ENCODE results near the gene INSYN2B.

Gene INSYN2B

GRCh38 chr5:169980418-169981053 is at the start of gene INSYN2B:
TSS of gene INSYN2B (minus strand) at chr5:169980495. CDS start at chr5:169883898, 96,597 bp downstream.
- DNase-seq (ENCODE audit: low spot score), result peak; percentile 74
- Histone ChIP-seq H3K4me3 (no peak within 1 kb of the TSS), H3K27ac (no peak within 1 kb of the TSS)
- peak; percentile 29 for TF ChIP-seq CTCF (IDR thresholded peaks at IDR 0.05)

- TF ChIP-seq CTCF (IDR thresholded peaks at IDR 0.05), result no peak
- H3K27ac ChIP-seq, result no peak overlapping the region
- H3K4me3 ChIP-seq, result no peak overlapping the region
- no peak for DNase-seq (ENCODE audit: low spot score)
Observed at GRCh38 chr5:170028124-170028523, 47.8 kb upstream of the INSYN2B start.

- H3K4me3 ChIP-seq, result no peak overlapping the region
- TF ChIP-seq CTCF (IDR thresholded peaks at IDR 0.05), result no peak
- H3K27ac ChIP-seq, result no peak overlapping the region
- DNase-seq (ENCODE audit: low spot score), result no peak
Observed at GRCh38 chr5:170025853-170026252, 45.6 kb upstream of the INSYN2B start.

- DNase-seq (ENCODE audit: low spot score), result no peak
- no peak overlapping the region for H3K27ac ChIP-seq
- no peak overlapping the region for H3K4me3 ChIP-seq
- TF ChIP-seq CTCF (IDR thresholded peaks at IDR 0.05), result no peak
Observed at GRCh38 chr5:170021506-170021905, 41.2 kb upstream of the INSYN2B start.

GRCh38 chr5:170020423-170020822 is 40.1 kb upstream of the INSYN2B start:
- H3K27ac ChIP-seq, result no peak overlapping the region
- TF ChIP-seq CTCF (IDR thresholded peaks at IDR 0.05), result no peak
- no peak overlapping the region for H3K4me3 ChIP-seq
- DNase-seq (ENCODE audit: low spot score), result no peak

- H3K27ac ChIP-seq, result no peak overlapping the region
- no peak for TF ChIP-seq CTCF (IDR thresholded peaks at IDR 0.05)
- H3K4me3 ChIP-seq, result no peak overlapping the region
- DNase-seq (ENCODE audit: low spot score), result no peak
Observed at GRCh38 chr5:170012622-170013021, 32.3 kb upstream of the INSYN2B start.

- Histone ChIP-seq H3K27ac (no peak overlapping the region), H3K4me3 (no peak overlapping the region)
- DNase-seq (ENCODE audit: low spot score), result no peak
- no peak for TF ChIP-seq CTCF (IDR thresholded peaks at IDR 0.05)
Observed at GRCh38 chr5:170011751-170012150, 31.5 kb upstream of the INSYN2B start.

Data from coronary artery (tissue), 2 donors.